SK-MEL-5 (cell line): ENCODE measurements around the gene ETDC. TPM values are rescaled to one million over a fixed set of nuclear protein-coding genes. Genes with fewer than 3 reads are reported as not detected.
A peak's percentile ranks its signal among the peaks of the same experiment; 100 is the strongest.

Experiments used
- DNase-seq: peaks from one replicate; pipeline ENCODE4 v3.0.0-alpha.2; 2016; ENCODE audit warnings: low read depth, low spot score
- in situ Hi-C: cut with HindIII; loops from 2 replicates; pipeline ENCODE4 v1.10.0; 2016; ENCODE audit warnings: low sequenced_read_pairs, high pct_unique_total_duplicates, low pct_unique_long_range_greater_than_20kb
- total RNA-seq: library from RNA; depleted of rRNA; stranded (reverse); fragments of >200 nt; shearing (Covaris generic); gene quantifications from 2 replicates; pipeline ENCODE4 v1.2.3, GENCODE V29; 2014; rRNA removed

The ETDC gene
- total RNA-seq, 1 experiment from 2014 or later: not detected

GRCh38 chrX:135328421-135329005 lies 19.2 kb downstream of the ETDC start:
- DNase-seq: no peak
- in situ Hi-C loops: no loop called here

GRCh38 chrX:135330706-135331105 lies 21.4 kb downstream of the ETDC start:
- in situ Hi-C loops: no loop called here

GRCh38 chrX:135331525-135331924 lies 22.2 kb downstream of the ETDC start:
- in situ Hi-C loops: no loop called here
- DNase-seq: no peak

More at GRCh38 chrX:135330706-135331105, 21.4 kb downstream of the ETDC start:
- no peak for DNase-seq

- DNase-seq: no peak
- in situ Hi-C loops: no loop called here
Measured at GRCh38 chrX:135340831-135341230, 31.6 kb downstream of the ETDC start.

GRCh38 chrX:135345107-135345589 lies 35.9 kb downstream of the ETDC start:
- in situ Hi-C loops: no loop called here
- DNase-seq: peak; percentile 2

- in situ Hi-C loops: no loop called here
- DNase-seq: no peak
Measured at GRCh38 chrX:135346975-135347374, 37.7 kb downstream of the ETDC start.

- no peak for DNase-seq
- in situ Hi-C loops: no loop called here
Measured at GRCh38 chrX:135347381-135348016, 38.2 kb downstream of the ETDC start.

- in situ Hi-C loops: no loop called here
- no peak for DNase-seq
Measured at GRCh38 chrX:135354288-135354687, 45.0 kb downstream of the ETDC start.

Other genes with a start within 250 kb of the ETDC start
- gene SMIM10L2B, start 210.8 kb upstream of the ETDC start, total RNA-seq: 0.37 and 0.48 TPM in 2 replicates
- not detected in 2 replicates for gene ETDB, start 189.0 kb upstream of the ETDC start, total RNA-seq
- 5.9 and 7.1 TPM in 2 replicates for gene CT55, start 138.1 kb upstream of the ETDC start, total RNA-seq
- gene ETDA, start 57.4 kb upstream of the ETDC start, total RNA-seq: not detected in 2 replicates
- gene ZNF75D, start 34.6 kb downstream of the ETDC start, total RNA-seq: 1.4 and 1.7 TPM in 2 replicates
- 11.3 and 11.8 TPM in 2 replicates for gene ZNF449, start 35.3 kb downstream of the ETDC start, total RNA-seq
- 0.03 TPM in 1 of 2 replicates, not detected in the other for gene SMIM10L2A, start 112.5 kb downstream of the ETDC start, total RNA-seq
- gene INTS6L, start 211.2 kb downstream of the ETDC start, total RNA-seq: 5.0 and 6.6 TPM in 2 replicates